SU-DHL-6 (cell line): ENCODE results near the gene TMC4.

ENCODE experiments used
- H2AFZ ChIP-seq: fragments of 200-600 bp; sonication (generic); 2 replicates; pipeline ENCODE4 v1.6.1; 2014; ENCODE audit warnings: low read depth, mild to moderate bottlenecking, moderate library complexity, mixed read lengths, antibody characterized with exemption, low read length; ENCODE audit not compliant: severe bottlenecking
- H3F3A ChIP-seq: fragments of 200-600 bp; shearing (Covaris generic); 2 replicates; pipeline ENCODE4 v1.6.0; 2016; ENCODE audit warnings: antibody characterized with exemption, mild to moderate bottlenecking; ENCODE audit not compliant: insufficient read depth
- H3K27ac ChIP-seq: fragments of 200-600 bp; sonication (generic); 2 replicates; pipeline ENCODE4 v1.5.1; 2016; ENCODE audit warnings: low read depth, mild to moderate bottlenecking, low read length, moderate library complexity, mixed read lengths
- H3K27me3 ChIP-seq: fragments of 200-600 bp; sonication (generic), shearing (Covaris generic); 2 replicates; pipeline ENCODE4 v1.6.0; 2014; ENCODE audit warnings: mild to moderate bottlenecking, low read length
- H3K36me3 ChIP-seq: fragments of 200-600 bp; sonication (generic); 2 replicates; pipeline ENCODE4 v1.6.1; 2014; ENCODE audit warnings: mild to moderate bottlenecking, low read length, mixed read lengths
- H3K4me2 ChIP-seq: fragments of 300-600, 200-600 bp; shearing (Covaris generic), sonication (generic); 2 replicates; pipeline ENCODE4 v1.6.0; 2014; ENCODE audit warnings: low read length, low read depth, mild to moderate bottlenecking; ENCODE audit not compliant: poor library complexity, severe bottlenecking
- H3K4me3 ChIP-seq: fragments of 200-600 bp; sonication (generic); 2 replicates; pipeline ENCODE4 v1.5.1; 2014; ENCODE audit warnings: antibody characterized with exemption, low read length, mild to moderate bottlenecking, mixed read lengths; ENCODE audit not compliant: insufficient read depth, poor library complexity, severe bottlenecking
- H3K79me2 ChIP-seq: fragments of 200-600 bp; sonication (generic); 2 replicates; pipeline ENCODE4 v1.6.1; 2014; ENCODE audit warnings: mild to moderate bottlenecking, low read length, moderate library complexity; ENCODE audit not compliant: insufficient read depth
- H3K9ac ChIP-seq: fragments of 200-600 bp; sonication (generic); 2 replicates; pipeline ENCODE4 v1.7.0; 2014; ENCODE audit warnings: mild to moderate bottlenecking, low read length
- H3K9me2 ChIP-seq: fragments of 200-600 bp; sonication (generic); replicated peaks from 2 replicates; pipeline ENCODE4 v1.6.1; 2014; ENCODE audit warnings: low read length; ENCODE audit not compliant: insufficient read depth
- H3K9me3 ChIP-seq: fragments of 200-600 bp; sonication (generic); 2 replicates; pipeline ENCODE4 v1.6.1; 2014; ENCODE audit warnings: low read length, mixed read lengths; ENCODE audit not compliant: insufficient read depth
- H4K20me1 ChIP-seq: fragments of 200-600 bp; sonication (generic); 2 replicates; pipeline ENCODE4 v1.6.1; 2014; ENCODE audit warnings: low read depth, mild to moderate bottlenecking, antibody characterized with exemption, low read length, moderate library complexity, mixed read lengths
- EZH2phosphoT487 ChIP-seq: fragments of 200-600 bp; sonication (generic), shearing (Covaris generic); conservative IDR thresholded peaks from 2 replicates; pipeline ENCODE4 v1.6.1; 2018; ENCODE audit warnings: mild to moderate bottlenecking, antibody characterized with exemption, low read length, moderate library complexity, mixed read lengths
- TF ChIP-seq, protein P1 (sequence below): fragments of 200-600 bp; sonication (generic); IDR thresholded peaks from one replicate; pipeline ENCODE4 v1.5.1; 2017; ENCODE audit warnings: antibody characterized with exemption, mild to moderate bottlenecking, low read length, moderate library complexity; ENCODE audit not compliant: insufficient read depth, poor library complexity, severe bottlenecking

Gene TMC4

DNA sequence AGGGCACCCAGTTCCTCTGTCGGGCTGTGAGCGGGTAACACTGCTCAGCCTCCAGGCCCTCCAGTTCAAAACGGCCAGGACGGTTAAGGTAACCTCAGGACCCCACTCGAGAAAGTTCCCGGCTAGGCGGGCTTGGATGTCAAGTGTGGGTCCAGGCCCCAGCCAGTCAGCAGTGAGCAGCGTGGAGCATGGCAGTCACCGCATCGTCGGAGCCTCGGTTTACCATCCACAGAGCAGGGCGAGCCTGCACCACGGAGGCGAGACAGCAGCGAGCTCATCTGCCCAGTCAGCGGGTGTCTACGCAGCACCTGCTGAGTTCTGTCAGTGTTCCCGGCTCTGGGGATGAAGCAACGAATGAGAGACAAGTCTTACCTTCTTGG is 43.4 kb downstream of the TMC4 start:
- Histone ChIP-seq H3K36me3 (no peaks in the 10 kb centered on the region), H3K9me3 (no peaks in the 10 kb centered on the region), H3K79me2 (no peaks in the 10 kb centered on the region), H3K27ac (no peak overlapping the region), H3K27me3 (no peaks in the 10 kb centered on the region), H3K9me2 (no peaks in the 10 kb centered on the region), H3F3A (no peaks in the 10 kb centered on the region), H3K9ac (no peak overlapping the region), H4K20me1 (no peaks in the 10 kb centered on the region), H2AFZ (no peak overlapping the region), H3K4me2 (no peak overlapping the region), H3K4me3 (no peak overlapping the region)
- no peak for TF ChIP-seq EZH2phosphoT487
- TF ChIP-seq, protein P1, sequence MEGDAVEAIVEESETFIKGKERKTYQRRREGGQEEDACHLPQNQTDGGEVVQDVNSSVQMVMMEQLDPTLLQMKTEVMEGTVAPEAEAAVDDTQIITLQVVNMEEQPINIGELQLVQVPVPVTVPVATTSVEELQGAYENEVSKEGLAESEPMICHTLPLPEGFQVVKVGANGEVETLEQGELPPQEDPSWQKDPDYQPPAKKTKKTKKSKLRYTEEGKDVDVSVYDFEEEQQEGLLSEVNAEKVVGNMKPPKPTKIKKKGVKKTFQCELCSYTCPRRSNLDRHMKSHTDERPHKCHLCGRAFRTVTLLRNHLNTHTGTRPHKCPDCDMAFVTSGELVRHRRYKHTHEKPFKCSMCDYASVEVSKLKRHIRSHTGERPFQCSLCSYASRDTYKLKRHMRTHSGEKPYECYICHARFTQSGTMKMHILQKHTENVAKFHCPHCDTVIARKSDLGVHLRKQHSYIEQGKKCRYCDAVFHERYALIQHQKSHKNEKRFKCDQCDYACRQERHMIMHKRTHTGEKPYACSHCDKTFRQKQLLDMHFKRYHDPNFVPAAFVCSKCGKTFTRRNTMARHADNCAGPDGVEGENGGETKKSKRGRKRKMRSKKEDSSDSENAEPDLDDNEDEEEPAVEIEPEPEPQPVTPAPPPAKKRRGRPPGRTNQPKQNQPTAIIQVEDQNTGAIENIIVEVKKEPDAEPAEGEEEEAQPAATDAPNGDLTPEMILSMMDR, result no peak

DNA sequence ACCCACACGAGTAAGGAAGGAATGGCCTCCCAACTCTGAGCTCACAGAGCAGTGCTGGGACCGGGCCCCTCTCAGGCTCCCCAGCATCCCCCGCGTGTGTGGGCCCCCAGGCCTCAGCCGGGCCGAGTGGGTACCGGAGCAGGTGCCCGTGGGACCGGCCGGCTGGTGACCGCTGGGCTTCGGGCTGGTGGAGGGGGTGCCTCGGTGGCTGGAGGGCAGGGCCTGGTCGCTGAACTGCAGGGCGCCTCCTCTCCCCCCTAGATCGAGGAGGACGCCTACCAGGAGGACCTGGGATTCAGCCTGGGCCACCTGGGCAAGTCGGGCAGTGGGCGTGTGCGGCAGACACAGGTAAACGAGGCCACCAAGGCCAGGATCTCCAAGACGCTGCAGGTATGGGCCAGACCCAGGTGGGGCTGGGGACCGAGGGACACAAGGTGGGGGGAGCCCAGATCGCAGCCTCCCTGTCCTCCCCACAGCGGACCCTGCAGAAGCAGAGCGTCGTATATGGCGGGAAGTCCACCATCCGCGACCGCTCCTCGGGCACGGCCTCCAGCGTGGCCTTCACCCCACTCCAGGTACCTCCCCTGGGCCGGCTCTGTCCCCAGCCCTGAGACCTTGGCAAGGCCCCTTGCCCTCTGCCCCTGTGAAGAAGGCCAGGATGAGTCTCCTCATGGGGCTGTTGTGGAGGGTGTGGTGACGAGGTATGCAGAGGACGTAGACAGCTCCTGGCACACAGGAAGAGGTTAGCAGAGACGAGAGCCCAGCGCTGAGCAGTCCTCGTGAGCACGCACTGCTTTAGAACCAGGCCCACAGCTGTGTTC is 44.0 kb downstream of the TMC4 start:
- H3K4me3 ChIP-seq, result no peak overlapping the region
- H3K9me2 ChIP-seq, result no peaks in the 10 kb centered on the region
- H3K36me3 ChIP-seq, result no peaks in the 10 kb centered on the region

DNA sequence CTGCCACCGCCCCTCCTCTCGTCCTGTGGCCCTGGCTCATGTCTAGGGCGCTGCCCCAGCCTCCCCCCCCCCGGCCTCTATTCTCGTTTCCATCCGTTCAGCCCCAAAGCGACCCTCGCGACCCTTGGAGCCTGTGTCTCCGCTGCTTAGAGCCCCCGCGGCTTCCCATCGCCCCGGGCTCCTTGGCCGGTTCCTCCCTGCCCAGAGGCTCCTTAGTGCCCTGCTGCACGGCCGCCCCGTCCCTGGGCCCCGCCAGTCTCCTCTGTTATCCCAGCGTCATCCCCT is 44.6 kb downstream of the TMC4 start:
- H3K9me3 ChIP-seq, result no peaks in the 10 kb centered on the region
- H3K79me2 ChIP-seq, result no peaks in the 10 kb centered on the region
- no peaks in the 10 kb centered on the region for H3K9me2 ChIP-seq
- no peaks in the 10 kb centered on the region for H3F3A ChIP-seq
- H3K9ac ChIP-seq, result no peak overlapping the region
- H4K20me1 ChIP-seq, result no peaks in the 10 kb centered on the region
- H3K27ac ChIP-seq, result no peak overlapping the region
- H3K4me2 ChIP-seq, result no peak overlapping the region
- no peaks in the 10 kb centered on the region for H3K36me3 ChIP-seq
- H3K4me3 ChIP-seq, result no peak overlapping the region
- no peak overlapping the region for H2AFZ ChIP-seq
- TF ChIP-seq, protein P1, result no peak
- no peak for TF ChIP-seq EZH2phosphoT487
- H3K27me3 ChIP-seq, result no peaks in the 10 kb centered on the region

More for the DNA sequence above, 44.0 kb downstream of the TMC4 start:
- H4K20me1 ChIP-seq, result no peaks in the 10 kb centered on the region
- no peak overlapping the region for H3K9ac ChIP-seq
- no peaks in the 10 kb centered on the region for H3F3A ChIP-seq
- H3K4me2 ChIP-seq, result no peak overlapping the region
- TF ChIP-seq, protein P1, result no peak
- TF ChIP-seq EZH2phosphoT487, result no peak
- no peak overlapping the region for H2AFZ ChIP-seq
- H3K27me3 ChIP-seq, result no peaks in the 10 kb centered on the region
- H3K79me2 ChIP-seq, result no peaks in the 10 kb centered on the region
- H3K27ac ChIP-seq, result no peak overlapping the region
- H3K9me3 ChIP-seq, result no peaks in the 10 kb centered on the region
